ENCODE results near the gene FGF21. TPM values are rescaled to one million over a fixed set of nuclear protein-coding genes. Genes with fewer than 3 reads are reported as not detected.
A peak's percentile ranks its signal among the peaks of the same experiment; 100 is the strongest.

Gene FGF21
- total and polyA plus RNA-seq, 2 donors (not counting 1 experiment from before 2014, with no cell fraction given) = not detected

GRCh38 chr19:48738557-48739403 is 16.5 kb upstream of the FGF21 start:
- no peak overlapping the region for H3K9ac ChIP-seq (ENCODE audit: insufficient read depth, low read length)
- no peaks in the 10 kb centered on the region for H4K20me1 ChIP-seq (ENCODE audit: control insufficient read depth, extremely low read depth, insufficient read depth, low read length)
- peak overlapping the region; percentile 54 for H3K4me2 ChIP-seq (ENCODE audit: extremely low read depth, insufficient read depth, low read length)
- no peaks in the 10 kb centered on the region for H3K79me2 ChIP-seq (ENCODE audit: control insufficient read depth, insufficient read depth, low read length)
- no peaks in the 10 kb centered on the region for H3K36me3 ChIP-seq (ENCODE audit: control insufficient read depth, insufficient read depth, low read length)
- no peaks in the 10 kb centered on the region for H3K4me1 ChIP-seq (ENCODE audit: control insufficient read depth, extremely low read depth, insufficient read depth, low read length)
- H3K9me3 ChIP-seq (ENCODE audit: control insufficient read depth, insufficient read depth, low read depth, low read length) = no peaks in the 10 kb centered on the region
- peaks cover 5% of the 10 kb centered on the region for H3K27me3 ChIP-seq (ENCODE audit: control insufficient read depth, insufficient read depth, low read length)
- peak overlapping the region in 3 of 4 experiments; percentile 10 to 43 (median 23) for H3K4me3 ChIP-seq (replicated peaks in 1 of 4; ENCODE audit: control extremely low read depth in 1 of 4, insufficient read depth in 1 of 4, low read depth in 3 of 4, low read length in 4 of 4)
- peak; percentile 63 to 71 for DNase-seq (ENCODE audit: low read depth in 2 of 2)
- no peak overlapping the region for H3K27ac ChIP-seq (ENCODE audit: insufficient read depth, low read length)
- H2AFZ ChIP-seq (ENCODE audit: low read length) = peak overlapping the region; percentile 20
- no peak for TF ChIP-seq EZH2 (IDR thresholded peaks at IDR 0.05; ENCODE audit: low read length, missing control alignments)
- TF ChIP-seq CTCF (conservative IDR thresholded peaks at IDR 0.05 in 1 of 2, IDR thresholded peaks at IDR 0.05 in 1 of 2; ENCODE audit: low read depth in 1 of 2, low read length in 2 of 2) = peak in 1 of 2 donors; percentile 9

- Histone ChIP-seq H3K27ac (ENCODE audit: insufficient read depth, low read length) (no peak overlapping the region), H3K4me2 (ENCODE audit: extremely low read depth, insufficient read depth, low read length) (peak overlapping the region; percentile 54), H3K36me3 (ENCODE audit: control insufficient read depth, insufficient read depth, low read length) (no peaks in the 10 kb centered on the region), H3K9me3 (ENCODE audit: control insufficient read depth, insufficient read depth, low read depth, low read length) (no peaks in the 10 kb centered on the region), H3K9ac (ENCODE audit: insufficient read depth, low read length) (no peak overlapping the region), H4K20me1 (ENCODE audit: control insufficient read depth, extremely low read depth, insufficient read depth, low read length) (no peaks in the 10 kb centered on the region), H3K79me2 (ENCODE audit: control insufficient read depth, insufficient read depth, low read length) (no peaks in the 10 kb centered on the region), H3K27me3 (ENCODE audit: control insufficient read depth, insufficient read depth, low read length) (peaks cover 5% of the 10 kb centered on the region), H3K4me3 (replicated peaks in 1 of 4; ENCODE audit: control extremely low read depth in 1 of 4, insufficient read depth in 1 of 4, low read depth in 3 of 4, low read length in 4 of 4) (peak overlapping the region in 1 of 4 experiments; percentile 43), H3K4me1 (ENCODE audit: control insufficient read depth, extremely low read depth, insufficient read depth, low read length) (no peaks in the 10 kb centered on the region), H2AFZ (ENCODE audit: low read length) (no peak overlapping the region)
- no peak for DNase-seq (ENCODE audit: low read depth in 2 of 2)
- TF ChIP-seq EZH2 (IDR thresholded peaks at IDR 0.05; ENCODE audit: low read length, missing control alignments) (no peak), CTCF (conservative IDR thresholded peaks at IDR 0.05 in 1 of 2, IDR thresholded peaks at IDR 0.05 in 1 of 2; ENCODE audit: low read depth in 1 of 2, low read length in 2 of 2) (no peak)
These were observed 15.7 kb upstream of the FGF21 start for GRCh38 chr19:48739404-48740163.
